ENCODE data around the gene KCNH3. TPM values are rescaled to one million over a fixed set of nuclear protein-coding genes. Genes with fewer than 3 reads are reported as not detected.
"Not testable (repeated sequence)": the region's sequence is repeated elsewhere in the genome, so short reads cannot be mapped to it uniquely, and the experiment has no call there.

The KCNH3 gene
- total and polyA plus RNA-seq, 10 of the 15 experiments (the other 5 are each of a cell fraction or from before 2014, with no cell fraction given), result 0.03 to 0.45 (median 0.08) TPM; not detected in 5

GRCh38 chr12:49533331-49533730 is 5.5 kb upstream of the KCNH3 start:
- Histone ChIP-seq H4K20me1 (ENCODE audit: control insufficient read depth, insufficient read depth) (no peaks in the 10 kb centered on the region), H3K9me3 (replicated peaks; ENCODE audit: control insufficient read depth, insufficient read depth, low read length) (no peaks in the 10 kb centered on the region), H3K36me3 (ENCODE audit: control insufficient read depth in 2 of 2, insufficient read depth in 2 of 2, low read length in 1 of 2) (no peaks in the 10 kb centered on the region), H3K27me3 (replicated peaks in 1 of 2; ENCODE audit: control insufficient read depth in 2 of 2, insufficient read depth in 2 of 2, low read length in 1 of 2) (peaks cover 9 to 10% of the 10 kb centered on the region in 2 experiments), H3K4me2 (ENCODE audit: control insufficient read depth, insufficient read depth) (no peak overlapping the region), H3K9ac (ENCODE audit: control insufficient read depth, insufficient read depth, low read length) (no peak overlapping the region), H3K4me1 (ENCODE audit: control insufficient read depth, insufficient read depth, low read length) (peaks cover 9% of the 10 kb centered on the region), H3K27ac (ENCODE audit: control insufficient read depth, insufficient read depth) (no peak overlapping the region), H2AFZ (ENCODE audit: control insufficient read depth, low read depth, low read length) (no peak overlapping the region), H3K79me2 (ENCODE audit: control insufficient read depth, insufficient read depth, low read length) (no peaks in the 10 kb centered on the region), H3K4me3 (no peak overlapping the region)
- FAIRE-seq (no peak), DNase-seq (ENCODE audit: low read depth, low spot score) (no peak), ATAC-seq (no peak)
- RAD21 ChIA-PET (ENCODE audit: unreplicated experiment), result no interaction called here
- SMC1A ChIA-PET (ENCODE audit: uncharacterized antibody, unreplicated experiment), result no interaction called here
- in situ Hi-C loops (cut with MboI) (no loop called here), intact Hi-C loops (cut with micrococcal nuclease; ENCODE audit: unreplicated experiment) (no loop called here)
- WGBS (ENCODE audit: insufficient coverage, insufficient replicate concordance, low lambda C conversion rate, missing lambda C conversion rate), result 80% methylated on average over 10 of the region's 10 CpGs
- POLR2A ChIA-PET, result no interaction called here
- BruUV-seq (replicated peaks), result no TSS peak
- CTCF ChIA-PET, result interaction anchor here (1.2 to 1.4 kb wide), 2 partner anchors 18 to 48 kb away, joined by 3 to 7 read pairs; no protein-coding TSS in a partner anchor
- TF ChIP-seq ETV6 (conservative IDR thresholded peaks at IDR 0.05 in 1 of 2, IDR thresholded peaks at IDR 0.05 in 1 of 2; ENCODE audit: borderline replicate concordance in 1 of 2, low read depth in 1 of 2), result no peak
- TF ChIP-seq KDM1A (IDR thresholded peaks at IDR 0.05; ENCODE audit: borderline replicate concordance), result no peak

- FAIRE-seq; BruUV-seq (replicated peaks); H3K79me2 ChIP-seq (ENCODE audit: control insufficient read depth, insufficient read depth, low read length); intact Hi-C loops (cut with micrococcal nuclease; ENCODE audit: unreplicated experiment); DNase-seq (ENCODE audit: low read depth, low spot score); H3K36me3 ChIP-seq (ENCODE audit: control insufficient read depth in 2 of 2, insufficient read depth in 2 of 2, low read length in 1 of 2); H3K27ac ChIP-seq (ENCODE audit: control insufficient read depth, insufficient read depth); H2AFZ ChIP-seq (ENCODE audit: control insufficient read depth, low read depth, low read length); in situ Hi-C loops (cut with MboI); H3K4me1 ChIP-seq (ENCODE audit: control insufficient read depth, insufficient read depth, low read length); H3K9ac ChIP-seq (ENCODE audit: control insufficient read depth, insufficient read depth, low read length); H3K4me2 ChIP-seq (ENCODE audit: control insufficient read depth, insufficient read depth); ATAC-seq; POLR2A ChIA-PET; RAD21 ChIA-PET (ENCODE audit: unreplicated experiment); H3K4me3 ChIP-seq; H3K9me3 ChIP-seq (replicated peaks; ENCODE audit: control insufficient read depth, insufficient read depth, low read length); H4K20me1 ChIP-seq (ENCODE audit: control insufficient read depth, insufficient read depth); SMC1A ChIA-PET (ENCODE audit: uncharacterized antibody, unreplicated experiment): not testable (repeated sequence)
- peaks cover 10% of the 10 kb centered on the region in 2 experiments for H3K27me3 ChIP-seq (replicated peaks in 1 of 2; ENCODE audit: control insufficient read depth in 2 of 2, insufficient read depth in 2 of 2, low read length in 1 of 2)
- 87% methylated on average over 5 of the region's 5 CpGs for WGBS (ENCODE audit: insufficient coverage, insufficient replicate concordance, low lambda C conversion rate, missing lambda C conversion rate)
- CTCF ChIA-PET, result interaction anchor here (1.1 to 2.9 kb wide), 2 partner anchors 20 to 176 kb away, joined by 4 to 10 read pairs; no protein-coding TSS in a partner anchor
Measured at GRCh38 chr12:49534122-49534521, 4.7 kb upstream of the KCNH3 start.
